Mesendoderm (in vitro differentiated cells): ENCODE measurements around the gene EFNA1.

Experiments used
- DNase-seq: peaks from one replicate; pipeline ENCODE4 v3.0.0; 2013
- H2AK5ac ChIP-seq: 2 replicates; pipeline ENCODE4 v1.6.1; 2013; ENCODE audit warnings: low read length, inconsistent platforms
- H2BK120ac ChIP-seq: 2 replicates; pipeline ENCODE4 v1.6.1; 2013; ENCODE audit warnings: low read depth, mild to moderate bottlenecking, low read length, moderate library complexity, mixed read lengths
- H2BK15ac ChIP-seq: replicated peaks from 2 replicates; pipeline ENCODE4 v1.6.1; 2013; ENCODE audit warnings: low read depth, mild to moderate bottlenecking, moderate library complexity
- H2BK5ac ChIP-seq: 2 replicates; pipeline ENCODE4 v1.6.1; 2013; ENCODE audit warnings: low read length, inconsistent platforms
- H3K18ac ChIP-seq: 2 replicates; pipeline ENCODE4 v1.6.1; 2013; ENCODE audit warnings: mild to moderate bottlenecking, low read length, mixed read lengths
- H3K23ac ChIP-seq: one replicate; pipeline ENCODE4 v1.6.1; 2013; ENCODE audit warnings: low read length
- H3K27ac ChIP-seq: 2 replicates; pipeline ENCODE4 v1.5.1; 2013; ENCODE audit warnings: low read depth, mild to moderate bottlenecking, inconsistent platforms, low read length, moderate library complexity
- H3K27me3 ChIP-seq: 2 replicates; pipeline ENCODE4 v1.6.1; 2013; ENCODE audit warnings: low read length, control low read depth, mild to moderate bottlenecking, inconsistent platforms; ENCODE audit not compliant: insufficient read depth, poor library complexity
- H3K36me3 ChIP-seq: 2 replicates; pipeline ENCODE4 v1.6.1; 2013; ENCODE audit warnings: low read length, inconsistent platforms; ENCODE audit not compliant: control insufficient read depth, insufficient read depth
- H3K4ac ChIP-seq: one replicate; pipeline ENCODE4 v1.6.1; 2013; ENCODE audit warnings: low read depth, mild to moderate bottlenecking, low read length, moderate library complexity
- H3K4me1 ChIP-seq: 2 replicates; pipeline ENCODE4 v1.6.1; 2013; ENCODE audit warnings: low read depth, low read length, inconsistent platforms; ENCODE audit not compliant: control insufficient read depth
- H3K4me2 ChIP-seq: 2 replicates; pipeline ENCODE4 v1.6.1; 2013; ENCODE audit warnings: low read length
- H3K4me3 ChIP-seq: 2 replicates; pipeline ENCODE4 v1.5.1; 2013; ENCODE audit warnings: mild to moderate bottlenecking, low read length
- H3K56ac ChIP-seq: one replicate; pipeline ENCODE4 v1.6.1; 2013; ENCODE audit warnings: low read length
- H3K79me1 ChIP-seq: 2 replicates; pipeline ENCODE4 v1.6.1; 2013; ENCODE audit warnings: low read length, inconsistent platforms
- H3K79me2 ChIP-seq: 2 replicates; pipeline ENCODE4 v1.6.1; 2013; ENCODE audit warnings: mild to moderate bottlenecking, low read length; ENCODE audit not compliant: control insufficient read depth, insufficient read depth
- H3K9ac ChIP-seq: 2 replicates; pipeline ENCODE4 v1.6.1; 2013; ENCODE audit warnings: low read length, inconsistent platforms
- H4K5ac ChIP-seq: one replicate; pipeline ENCODE4 v1.6.1; 2013; ENCODE audit warnings: low read length
- H4K8ac ChIP-seq: one replicate; pipeline ENCODE4 v1.6.1; 2013; ENCODE audit warnings: low read depth, mild to moderate bottlenecking, control low read depth, low read length, moderate library complexity
- WGBS: extraction: QIAGEN DNeasy Blood & Tissue Kit; methylation state at CpG from one replicate; pipeline ENCODE4 v1.1.7; 2013; ENCODE audit warnings: low lambda C conversion rate, missing lambda C conversion rate; ENCODE audit not compliant: insufficient coverage; ENCODE audit errors: extremely low coverage; 5-methylcytosine and 5-hydroxymethylcytosine counted together

EFNA1 gene

DNA sequence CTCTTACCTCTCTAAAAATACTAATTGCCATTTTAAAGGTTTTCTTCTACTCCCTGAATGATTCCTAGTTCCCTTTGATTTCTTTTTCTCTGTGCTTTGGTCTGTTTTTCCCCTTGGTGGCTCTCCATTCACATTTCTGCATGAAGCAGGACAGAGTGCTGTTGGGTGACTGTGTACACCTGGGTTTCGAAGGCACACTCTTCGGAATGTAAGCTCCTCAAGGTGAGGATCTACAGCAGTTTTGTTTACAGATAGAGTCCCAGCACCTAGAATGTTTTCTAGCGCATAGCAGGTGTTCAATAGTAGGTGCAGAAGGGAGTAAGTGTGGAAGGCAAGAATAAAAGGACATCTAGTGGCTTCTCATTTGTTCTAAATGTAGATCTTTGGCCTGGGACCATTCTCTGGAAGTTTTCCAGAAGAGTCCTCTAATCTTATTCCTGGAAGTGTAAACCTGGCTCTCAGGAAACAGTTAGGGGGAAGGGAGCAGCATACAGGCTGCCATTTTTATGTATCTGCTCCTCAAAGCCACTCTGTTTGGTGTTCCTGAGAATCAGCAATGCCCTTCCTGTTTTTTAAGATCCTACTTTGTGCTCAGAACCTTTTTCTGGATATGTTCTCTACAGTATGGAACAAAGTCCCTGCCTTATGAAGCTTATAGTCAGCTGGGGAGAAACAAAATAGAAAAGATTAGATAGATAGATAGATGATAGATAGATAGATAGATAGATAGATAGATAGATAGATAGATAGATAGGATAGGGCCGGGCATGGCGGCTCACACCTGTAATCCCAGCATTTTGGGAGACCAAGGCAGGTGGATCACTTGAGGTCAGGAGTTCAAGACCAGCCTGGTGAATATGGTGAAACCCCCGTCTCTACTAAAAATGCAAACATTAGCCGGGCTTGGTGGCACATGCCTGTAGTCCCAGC lies 22.8 kb upstream of the EFNA1 start:
- Histone ChIP-seq H3K4me3 (no peak overlapping the region), H2BK5ac (no peak overlapping the region), H4K8ac (no peak overlapping the region), H3K9ac (no peak overlapping the region), H3K79me2 (no peaks in the 10 kb centered on the region), H3K27me3 (no peaks in the 10 kb centered on the region), H3K4me2 (no peak overlapping the region), H2BK15ac (no peak overlapping the region), H3K4ac (no peak overlapping the region), H3K4me1 (no peaks in the 10 kb centered on the region), H2BK120ac (no peak overlapping the region), H3K23ac (no peak overlapping the region), H2AK5ac (no peak overlapping the region), H3K56ac (no peak overlapping the region), H4K5ac (no peak overlapping the region), H3K27ac (no peak overlapping the region), H3K36me3 (no peaks in the 10 kb centered on the region), H3K18ac (no peak overlapping the region), H3K79me1 (no peaks in the 10 kb centered on the region)
- no peak for DNase-seq
- WGBS, result no CpG with 5 or more reads among the region's 7 CpGs

DNA sequence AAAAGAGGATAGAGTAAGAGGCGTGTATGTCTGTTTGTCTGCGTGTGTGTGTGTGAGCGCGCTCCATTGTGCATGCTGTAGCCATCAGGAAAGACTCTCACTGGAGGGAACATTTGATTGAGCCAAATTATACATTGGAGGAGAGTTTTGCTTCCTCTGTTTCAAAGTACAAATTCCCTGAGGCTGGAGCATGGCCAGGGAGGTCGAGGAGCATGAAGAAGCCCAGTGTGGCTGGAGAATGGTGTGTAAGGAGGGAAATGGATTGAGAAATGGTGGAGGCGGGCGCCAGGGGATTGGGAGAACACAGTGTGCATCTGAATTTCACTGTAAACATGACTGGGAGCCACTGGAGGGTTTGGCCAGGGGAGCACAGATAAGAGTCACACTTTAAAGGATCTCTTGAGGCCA lies 22.1 kb upstream of the EFNA1 start:
- H3K18ac ChIP-seq, result no peak overlapping the region
- H3K4me2 ChIP-seq, result no peak overlapping the region
- H3K4me1 ChIP-seq, result no peaks in the 10 kb centered on the region
- H2BK15ac ChIP-seq, result no peak overlapping the region
- no peak for DNase-seq
- H2BK5ac ChIP-seq, result no peak overlapping the region
- no peaks in the 10 kb centered on the region for H3K79me2 ChIP-seq
- H3K79me1 ChIP-seq, result no peaks in the 10 kb centered on the region
- no peaks in the 10 kb centered on the region for H3K36me3 ChIP-seq
- H3K27ac ChIP-seq, result no peak overlapping the region
- no peaks in the 10 kb centered on the region for H3K27me3 ChIP-seq
- H4K5ac ChIP-seq, result no peak overlapping the region
- no peak overlapping the region for H3K56ac ChIP-seq
- H4K8ac ChIP-seq, result no peak overlapping the region
- H2BK120ac ChIP-seq, result no peak overlapping the region
- H3K4ac ChIP-seq, result no peak overlapping the region
- no peak overlapping the region for H3K23ac ChIP-seq
- no peak overlapping the region for H3K4me3 ChIP-seq
- H3K9ac ChIP-seq, result no peak overlapping the region
- no peak overlapping the region for H2AK5ac ChIP-seq
- no CpG with 5 or more reads among the region's 7 CpGs for WGBS

DNA sequence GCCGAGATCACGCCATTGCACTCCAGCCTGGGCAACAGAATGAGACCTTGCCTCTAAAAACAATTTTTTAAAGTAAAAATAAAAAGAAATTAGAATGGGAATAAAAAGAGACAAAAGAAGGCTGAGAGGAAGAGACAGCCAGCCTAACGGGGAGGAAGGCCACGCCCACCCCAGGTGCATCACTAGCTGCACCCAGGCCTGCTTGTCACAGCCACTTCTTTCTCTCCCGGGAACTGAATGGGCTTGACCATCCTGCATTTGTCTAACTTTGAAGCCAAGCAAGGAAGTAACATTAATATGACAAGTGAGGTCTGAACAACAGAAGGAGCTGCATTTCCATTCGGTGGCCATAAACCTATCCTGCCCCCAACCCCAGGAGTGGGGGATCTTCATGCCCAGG lies 20.8 kb upstream of the EFNA1 start:
- Histone ChIP-seq H2BK5ac (no peak overlapping the region), H3K79me1 (no peaks in the 10 kb centered on the region), H3K4me3 (no peak overlapping the region), H3K27ac (no peak overlapping the region), H4K8ac (no peak overlapping the region), H3K4ac (no peak overlapping the region), H3K9ac (no peak overlapping the region), H4K5ac (no peak overlapping the region), H3K4me1 (no peaks in the 10 kb centered on the region), H3K4me2 (no peak overlapping the region), H3K23ac (no peak overlapping the region), H2AK5ac (no peak overlapping the region), H3K27me3 (no peaks in the 10 kb centered on the region), H3K18ac (no peak overlapping the region), H2BK15ac (no peak overlapping the region), H3K56ac (no peak overlapping the region), H3K36me3 (no peaks in the 10 kb centered on the region), H2BK120ac (no peak overlapping the region), H3K79me2 (no peaks in the 10 kb centered on the region)
- DNase-seq, result no peak
- no CpG with 5 or more reads among the region's 6 CpGs for WGBS

GRCh38 chr1:155107309-155108264 lies 20.1 kb upstream of the EFNA1 start:
- DNase-seq, result no peak
- H3K9ac ChIP-seq, result no peak overlapping the region
- no peak overlapping the region for H2AK5ac ChIP-seq
- H2BK15ac ChIP-seq, result no peak overlapping the region
- H3K4me1 ChIP-seq, result no peaks in the 10 kb centered on the region
- no peak overlapping the region for H2BK120ac ChIP-seq
- no peak overlapping the region for H4K8ac ChIP-seq
- no peak overlapping the region for H3K56ac ChIP-seq
- H3K27ac ChIP-seq, result no peak overlapping the region
- H3K18ac ChIP-seq, result no peak overlapping the region
- no peak overlapping the region for H2BK5ac ChIP-seq
- H3K4me2 ChIP-seq, result no peak overlapping the region
- H3K4me3 ChIP-seq, result no peak overlapping the region
- no peaks in the 10 kb centered on the region for H3K79me2 ChIP-seq
- H3K79me1 ChIP-seq, result no peaks in the 10 kb centered on the region
- no peak overlapping the region for H3K23ac ChIP-seq
- no peak overlapping the region for H4K5ac ChIP-seq
- no peaks in the 10 kb centered on the region for H3K36me3 ChIP-seq
- WGBS, result no CpG with 5 or more reads among the region's 12 CpGs
- no peaks in the 10 kb centered on the region for H3K27me3 ChIP-seq
- H3K4ac ChIP-seq, result no peak overlapping the region

GRCh38 chr1:155108296-155108695 lies 19.4 kb upstream of the EFNA1 start:
- no peak overlapping the region for H2BK15ac ChIP-seq
- H3K4me2 ChIP-seq, result no peak overlapping the region
- no peak overlapping the region for H4K5ac ChIP-seq
- H3K79me2 ChIP-seq, result no peaks in the 10 kb centered on the region
- H4K8ac ChIP-seq, result no peak overlapping the region
- H3K9ac ChIP-seq, result no peak overlapping the region
- H3K27me3 ChIP-seq, result no peaks in the 10 kb centered on the region
- no peak overlapping the region for H3K18ac ChIP-seq
- H3K23ac ChIP-seq, result no peak overlapping the region
- H3K4me3 ChIP-seq, result no peak overlapping the region
- no peak overlapping the region for H2BK120ac ChIP-seq
- H3K36me3 ChIP-seq, result no peaks in the 10 kb centered on the region
- H2BK5ac ChIP-seq, result no peak overlapping the region
- no CpG with 5 or more reads among the region's 5 CpGs for WGBS
- no peaks in the 10 kb centered on the region for H3K4me1 ChIP-seq
- no peak overlapping the region for H3K27ac ChIP-seq
- no peak overlapping the region for H2AK5ac ChIP-seq
- no peak for DNase-seq
- no peak overlapping the region for H3K4ac ChIP-seq
- no peak overlapping the region for H3K56ac ChIP-seq
- H3K79me1 ChIP-seq, result no peaks in the 10 kb centered on the region
